ENCODE measurements around the gene CAMK2G. TPM values are rescaled to one million over a fixed set of nuclear protein-coding genes. Genes with fewer than 3 reads are reported as not detected.

Gene CAMK2G
- total and polyA plus RNA-seq, 11 donors: 8.0 to 18.6 (median 14.5) TPM

- Histone ChIP-seq H3K27ac (peak overlapping the region; percentile 93 to 100 (median 98)), H3K4me3 (peak overlapping the region; percentile 46 to 95 (median 83)), H3K4me1 (peaks cover 7 to 52% (median 31%) of the 10 kb centered on the region in 12 donors), H3K9me3 (no peaks in the 10 kb centered on the region), H3K27me3 (no peaks in the 10 kb centered on the region), H3K36me3 (peaks cover 0 to 81% (median 69%) of the 10 kb centered on the region in 9 donors)
- TF ChIP-seq CTCF (IDR thresholded peaks at IDR 0.05): peak in 5 of 12 donors; percentile 16 to 43 (median 31)
- peak; percentile 51 to 93 for TF ChIP-seq POLR2A (IDR thresholded peaks at IDR 0.05)
- 0% methylated on average over 46 to 101 of the region's 101 CpGs for WGBS, 4 donors
- intact Hi-C loops (cut with DNase I): loop anchor here in 3 of 10 donors (1.0 to 10.0 kb wide), 3 partner anchors 39 to 1052 kb away; partner anchors contain the start of genes KAT6B (in 1 of the 3) and NDST2 (in 1 of the 3)
- DNase-seq (peak; percentile 82 to 90 (median 87)), ATAC-seq (peak; percentile 61 to 87 (median 85))
These were observed 101.8 kb downstream of the CAMK2G start for GRCh38 chr10:73772281-73773151.

GRCh38 chr10:73771722-73772280 is 102.6 kb downstream of the CAMK2G start:
- TF ChIP-seq POLR2A (IDR thresholded peaks at IDR 0.05): no peak
- TF ChIP-seq CTCF (IDR thresholded peaks at IDR 0.05): no peak
- Histone ChIP-seq H3K27ac (peak overlapping the region; percentile 93 to 100 (median 98)), H3K4me1 (peaks cover 7 to 49% (median 31%) of the 10 kb centered on the region in 12 donors), H3K9me3 (no peaks in the 10 kb centered on the region), H3K27me3 (no peaks in the 10 kb centered on the region), H3K4me3 (peak overlapping the region; percentile 46 to 95 (median 83)), H3K36me3 (peaks cover 0 to 81% (median 69%) of the 10 kb centered on the region in 9 donors)
- WGBS, 4 donors: 12 to 18% (median 14%) methylated on average over 17 of the region's 17 CpGs
- DNase-seq (peak; percentile 93 to 96 (median 93)), ATAC-seq (peak; percentile 0 to 75 (median 7))
- intact Hi-C loops (cut with DNase I): loop anchor here in 3 of 10 donors (1.0 to 10.0 kb wide), 3 partner anchors 40 to 1053 kb away; partner anchors contain the start of genes KAT6B (in 1 of the 3) and NDST2 (in 1 of the 3)

- no peak for ATAC-seq
- Histone ChIP-seq H3K27ac (no peak overlapping the region), H3K27me3 (no peaks in the 10 kb centered on the region), H3K4me1 (peaks cover 3 to 25% (median 18%) of the 10 kb centered on the region in 12 donors), H3K36me3 (peaks cover 0 to 82% (median 74%) of the 10 kb centered on the region in 9 donors), H3K9me3 (no peaks in the 10 kb centered on the region), H3K4me3 (no peak overlapping the region)
- WGBS, 4 donors: 88 to 92% (median 91%) methylated on average over 5 of the region's 5 CpGs
- intact Hi-C loops (cut with DNase I): no loop called here
- DNase-seq: no peak
- TF ChIP-seq CTCF (IDR thresholded peaks at IDR 0.05): no peak
- TF ChIP-seq POLR2A (IDR thresholded peaks at IDR 0.05): no peak
These were observed 105.0 kb downstream of the CAMK2G start for GRCh38 chr10:73769396-73769795.

- Histone ChIP-seq H3K27ac (no peak overlapping the region), H3K9me3 (no peaks in the 10 kb centered on the region), H3K4me3 (no peak overlapping the region), H3K4me1 (peaks cover under 1 to 20% (median 12%) of the 10 kb centered on the region in 12 donors), H3K36me3 (peaks cover 0 to 82% (median 76%) of the 10 kb centered on the region in 9 donors), H3K27me3 (no peaks in the 10 kb centered on the region)
- intact Hi-C loops (cut with DNase I): no loop called here
- 77 to 86% (median 81%) methylated on average over 11 of the region's 11 CpGs for WGBS, 4 donors
- ATAC-seq (no peak), DNase-seq (no peak)
- no peak for TF ChIP-seq CTCF (IDR thresholded peaks at IDR 0.05)
- TF ChIP-seq POLR2A (IDR thresholded peaks at IDR 0.05): no peak
These were observed 105.5 kb downstream of the CAMK2G start for GRCh38 chr10:73768881-73769280.

All from heart left ventricle (tissue), 16 donors.